Fibroblast of skin of right quadriceps (primary cell): ENCODE results near the gene ANKRD2.
"Not testable (repeated sequence)": the region's sequence is repeated elsewhere in the genome, so short reads cannot be mapped to it uniquely, and the experiment has no call there.

Experiments used
- DNase-seq: peaks from one replicate; pipeline ENCODE4 v3.0.0-alpha.2; 2013

Gene ANKRD2, protein sequence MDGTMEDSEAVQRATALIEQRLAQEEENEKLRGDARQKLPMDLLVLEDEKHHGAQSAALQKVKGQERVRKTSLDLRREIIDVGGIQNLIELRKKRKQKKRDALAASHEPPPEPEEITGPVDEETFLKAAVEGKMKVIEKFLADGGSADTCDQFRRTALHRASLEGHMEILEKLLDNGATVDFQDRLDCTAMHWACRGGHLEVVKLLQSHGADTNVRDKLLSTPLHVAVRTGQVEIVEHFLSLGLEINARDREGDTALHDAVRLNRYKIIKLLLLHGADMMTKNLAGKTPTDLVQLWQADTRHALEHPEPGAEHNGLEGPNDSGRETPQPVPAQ

DNA sequence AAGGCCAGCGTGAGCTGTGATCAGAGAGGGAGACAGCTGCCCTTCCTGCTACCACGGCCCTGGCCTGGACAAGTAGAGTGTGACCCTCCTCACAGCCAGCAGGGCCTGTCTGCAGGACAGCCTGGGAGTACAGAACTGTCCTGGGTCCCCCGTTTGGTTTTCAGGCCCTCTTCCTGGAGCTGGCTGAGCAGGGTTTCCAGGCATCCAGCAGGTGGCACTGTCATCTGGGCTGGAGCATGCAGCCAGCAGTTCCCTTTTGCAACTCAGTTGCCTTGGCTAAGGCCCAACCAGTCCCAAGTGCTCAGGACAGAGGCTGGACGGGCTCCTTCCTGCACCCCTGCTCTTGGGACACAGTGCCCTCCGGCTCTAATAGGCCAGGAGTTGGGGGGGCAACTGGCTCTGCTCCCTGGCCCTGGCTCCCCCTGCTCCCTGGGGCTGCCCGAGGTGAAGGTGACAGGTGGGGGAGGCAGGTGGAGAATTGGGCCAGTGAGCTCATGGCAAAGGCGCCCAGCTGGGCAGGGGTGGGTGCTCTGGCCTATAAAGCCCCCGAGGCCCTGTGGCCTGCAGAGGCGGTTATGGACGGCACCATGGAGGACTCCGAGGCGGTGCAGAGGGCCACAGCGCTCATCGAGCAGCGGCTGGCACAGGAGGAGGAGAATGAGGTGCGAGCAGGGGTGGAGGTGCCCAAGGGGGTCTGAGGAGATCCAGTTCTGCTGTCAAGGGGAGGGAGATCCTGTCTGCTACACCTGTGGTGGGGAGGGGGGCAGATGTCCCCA, at the start of gene ANKRD2:
Gene ANKRD2, plus strand, starts transcription at position 566 of the 776 bp plus-strand sequence. Its CDS starts 10 bp downstream, at position 576.
- DNase-seq, result peak; percentile 63

DNA sequence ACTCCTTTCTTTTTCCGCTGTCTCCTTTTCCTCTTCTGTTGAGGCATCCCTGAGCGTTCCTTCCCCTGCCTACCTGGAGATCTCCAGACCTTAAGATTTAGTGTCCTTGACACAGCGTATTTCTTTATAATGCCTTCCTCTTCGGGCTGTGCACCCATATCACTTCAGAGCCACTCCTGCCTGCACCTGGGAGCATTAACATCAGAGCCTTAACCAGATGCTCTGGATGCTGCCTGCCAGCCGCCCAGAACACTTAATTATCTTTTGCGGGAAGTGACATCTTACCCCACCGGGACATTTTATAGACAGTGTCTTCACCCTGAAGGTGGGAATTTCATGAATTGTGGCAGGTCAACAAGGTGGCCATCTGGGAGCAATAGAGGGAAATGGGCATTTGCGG, 49.6 kb upstream of the ANKRD2 start:
- no peak for DNase-seq

DNA sequence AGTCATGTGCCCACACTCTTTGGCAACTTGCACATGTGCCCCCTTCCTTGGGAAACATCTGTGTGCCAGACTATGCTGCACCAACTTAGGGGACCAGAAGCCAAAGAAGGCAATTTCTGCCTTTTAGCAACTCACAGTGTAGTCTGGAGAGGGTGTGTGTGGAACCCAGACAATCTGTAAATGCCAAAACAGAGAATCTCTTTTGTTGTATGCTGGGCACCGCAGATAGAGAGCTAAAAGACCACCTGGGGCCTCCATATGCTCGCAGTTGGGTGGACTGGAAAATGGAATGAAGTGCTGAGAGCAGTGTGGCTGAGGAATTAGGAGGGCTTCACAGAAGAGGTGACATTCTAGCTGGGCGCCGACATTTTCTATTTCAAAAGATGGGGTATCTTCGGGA, 47.5 kb upstream of the ANKRD2 start:
- DNase-seq, result no peak

DNA sequence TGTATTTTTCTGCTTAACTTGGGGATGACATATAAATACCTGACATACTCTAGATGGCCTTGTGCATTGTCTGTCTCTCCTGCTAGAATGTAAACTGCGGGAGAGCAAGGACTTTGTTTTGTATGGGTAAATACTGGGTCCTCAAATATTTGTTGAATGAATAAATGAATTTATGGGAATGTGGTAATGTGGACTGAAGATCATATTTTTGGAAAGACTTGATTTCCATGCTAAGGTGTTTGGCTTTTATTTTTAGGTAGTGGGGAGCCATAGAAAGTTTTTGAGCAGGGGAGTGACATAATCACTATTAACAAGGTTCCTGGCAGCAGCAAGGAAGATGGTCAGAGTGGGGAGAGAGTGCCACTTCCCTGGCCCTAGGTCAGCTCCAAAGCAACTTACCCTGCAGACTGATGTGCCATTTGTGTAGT, 46.9 kb upstream of the ANKRD2 start:
- DNase-seq, result no peak

DNA sequence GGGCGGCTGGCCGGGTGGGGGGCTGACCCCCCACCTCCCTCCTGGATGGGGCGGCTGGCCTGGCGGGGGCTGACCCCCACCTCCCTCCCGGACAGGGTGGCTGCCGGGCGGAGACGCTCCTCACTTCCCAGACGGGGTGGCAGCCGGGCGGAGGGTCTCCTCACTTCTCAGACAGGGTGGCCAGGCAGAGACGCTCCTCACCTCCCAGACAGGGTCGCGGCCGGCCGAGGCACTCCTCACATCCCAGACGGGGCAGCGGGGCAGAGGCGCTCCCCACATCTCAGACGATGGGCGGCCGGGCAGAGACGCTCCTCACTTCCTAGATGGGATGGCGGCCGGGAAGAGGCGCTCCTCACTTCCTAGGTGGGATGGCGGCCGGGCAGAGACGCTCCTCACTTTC, 43.7 kb upstream of the ANKRD2 start:
- DNase-seq, result not testable (repeated sequence)

DNA sequence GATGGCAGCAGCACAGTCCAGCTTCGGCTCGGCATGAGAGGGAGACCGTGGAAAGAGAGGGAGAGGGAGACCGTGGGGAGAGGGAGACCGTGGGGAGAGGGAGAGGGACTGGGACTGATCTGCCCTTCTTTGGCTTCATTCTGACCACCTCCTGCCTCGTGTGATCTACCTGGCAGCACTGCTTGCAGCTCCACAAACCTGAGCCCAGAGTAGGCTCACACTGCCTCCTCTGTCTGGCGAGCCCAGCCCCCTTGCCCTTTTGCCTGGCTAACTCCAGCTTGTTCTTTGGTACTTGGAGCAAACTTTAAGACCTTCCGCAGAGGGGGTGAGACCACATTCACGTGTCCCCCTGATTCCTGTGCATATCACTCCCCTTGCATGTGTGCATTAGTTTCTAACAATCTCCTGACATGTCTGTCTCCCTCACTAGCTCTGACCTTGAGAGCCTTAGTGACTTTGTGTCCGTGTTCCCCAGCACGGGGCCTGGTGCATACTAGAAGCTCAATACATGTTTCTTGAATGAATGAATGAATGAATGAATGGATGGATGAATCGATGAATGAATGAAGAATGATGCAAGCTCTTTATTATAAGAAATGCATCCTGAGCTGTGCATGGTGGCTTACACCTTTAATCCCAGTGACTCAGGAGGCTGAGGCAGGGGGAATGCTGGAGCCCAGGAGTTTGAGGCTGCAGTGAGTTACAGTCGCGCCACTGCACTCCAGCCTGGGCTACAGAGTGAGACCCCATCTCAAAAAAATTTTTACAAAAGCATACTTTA, 42.7 kb upstream of the ANKRD2 start:
- DNase-seq, result no peak

DNA sequence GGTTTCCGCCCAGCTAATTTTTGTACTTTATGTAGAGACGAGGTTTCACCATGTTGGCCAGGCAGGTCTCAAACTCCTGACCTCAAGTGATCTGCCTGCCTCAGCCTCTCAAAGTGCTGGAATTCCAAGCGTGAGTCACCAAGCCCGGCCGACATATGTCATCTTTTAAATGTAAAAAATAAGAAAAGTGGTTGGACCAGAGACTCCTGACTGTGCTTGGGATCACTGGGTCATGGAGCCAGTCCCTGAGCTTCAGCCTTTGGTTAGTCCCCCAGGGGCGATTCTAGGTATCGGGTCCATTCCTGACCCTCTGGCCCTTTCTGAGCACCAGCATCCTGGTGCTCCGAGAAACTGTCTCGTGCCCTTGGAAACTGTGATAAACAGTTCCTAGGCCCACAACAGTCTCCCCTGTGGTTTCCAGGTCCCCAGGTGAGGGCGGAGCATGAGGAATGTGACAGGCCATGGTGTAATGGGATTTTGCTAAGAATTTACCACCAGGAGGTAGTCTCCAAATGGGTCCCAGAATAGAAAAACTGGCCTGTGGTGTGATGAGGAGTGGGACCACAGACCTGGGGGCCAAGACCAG, 41.1 kb upstream of the ANKRD2 start:
- DNase-seq, result no peak

DNA sequence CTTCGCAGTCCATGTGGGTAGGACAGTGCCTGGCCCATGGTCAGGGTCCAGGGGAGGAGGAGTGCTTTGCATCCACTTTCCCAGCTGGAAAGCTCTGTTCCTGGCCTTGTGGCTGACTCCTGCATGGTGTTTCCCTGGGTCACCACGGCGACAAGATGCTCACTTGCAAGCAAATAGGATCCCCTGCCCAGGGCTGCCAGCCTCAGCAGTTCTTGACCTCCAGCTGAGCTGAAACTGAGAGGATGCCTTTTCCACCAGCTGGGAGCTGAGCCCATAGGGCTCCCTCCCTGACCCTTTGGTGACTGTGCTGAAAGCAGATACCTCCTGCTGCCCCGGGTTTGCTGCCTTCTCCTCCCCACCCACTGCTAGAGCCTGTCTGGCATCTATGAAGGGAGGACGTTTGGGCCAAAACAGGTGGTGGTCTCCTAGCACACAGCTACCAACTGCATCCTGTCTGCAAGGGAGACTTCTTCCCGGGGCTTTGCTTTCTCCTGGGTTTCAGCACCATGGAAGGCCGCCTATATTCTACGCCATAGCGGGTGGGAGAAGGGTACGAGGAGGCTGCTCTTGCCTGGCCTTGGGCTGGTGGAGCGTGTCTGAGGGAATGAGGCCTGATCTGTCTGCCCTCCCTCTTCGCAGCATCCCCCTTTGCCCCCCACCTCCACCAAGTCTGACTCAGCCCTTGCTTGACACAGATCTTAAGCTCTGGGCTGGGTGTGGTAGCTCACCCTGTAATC, 39.5 kb upstream of the ANKRD2 start:
- no peak for DNase-seq

DNA sequence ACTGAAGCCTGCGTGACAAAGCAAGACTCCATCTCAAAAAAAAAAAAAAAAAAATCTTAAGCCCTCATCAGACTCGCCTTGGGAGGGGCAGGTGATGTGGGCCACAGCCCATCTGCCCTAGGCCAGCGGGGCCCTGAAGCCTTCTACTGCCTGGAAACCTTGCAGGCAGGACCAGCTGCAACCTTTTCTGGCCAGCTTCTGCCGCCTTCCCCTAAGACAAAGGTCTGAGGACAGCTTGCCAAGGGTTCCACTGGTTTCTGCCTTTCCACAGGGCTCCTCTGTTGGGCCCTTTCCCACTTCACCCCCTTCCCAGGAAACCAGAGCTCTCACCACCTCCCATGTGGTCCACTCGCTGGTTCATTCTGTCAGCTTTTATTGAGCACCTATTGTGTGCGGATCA, 38.7 kb upstream of the ANKRD2 start:
- DNase-seq, result no peak

DNA sequence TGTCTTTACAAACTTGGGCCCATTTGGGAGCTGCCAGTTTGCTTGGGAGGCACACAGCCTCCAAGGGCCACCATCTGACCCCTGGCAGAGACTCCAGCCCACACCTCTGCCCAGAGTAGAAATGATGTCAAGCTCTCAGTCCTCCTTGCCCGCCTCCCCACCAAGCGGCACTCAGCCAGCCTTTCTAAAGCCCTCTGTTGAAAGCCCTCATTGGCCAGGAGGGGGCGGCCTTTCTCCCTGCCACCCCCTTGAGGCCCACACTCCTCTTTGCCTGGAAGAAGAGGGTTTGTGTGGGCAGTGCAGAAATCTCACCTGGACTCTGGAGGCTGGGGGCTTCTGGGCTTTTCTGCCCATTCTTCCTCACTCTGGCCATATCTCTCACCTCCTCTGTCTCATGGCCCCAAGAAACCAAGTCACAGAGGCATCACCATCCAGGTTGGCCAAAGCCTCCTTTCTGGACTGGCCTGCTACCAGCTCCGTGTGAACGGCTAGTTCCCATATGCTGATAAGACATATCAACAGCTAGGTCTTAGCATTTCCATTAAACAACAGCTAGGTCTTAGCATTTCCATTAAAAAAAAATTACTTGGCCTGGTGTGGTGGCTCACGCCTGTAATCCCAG, 37.7 kb upstream of the ANKRD2 start:
- DNase-seq, result peak; percentile 19

DNA sequence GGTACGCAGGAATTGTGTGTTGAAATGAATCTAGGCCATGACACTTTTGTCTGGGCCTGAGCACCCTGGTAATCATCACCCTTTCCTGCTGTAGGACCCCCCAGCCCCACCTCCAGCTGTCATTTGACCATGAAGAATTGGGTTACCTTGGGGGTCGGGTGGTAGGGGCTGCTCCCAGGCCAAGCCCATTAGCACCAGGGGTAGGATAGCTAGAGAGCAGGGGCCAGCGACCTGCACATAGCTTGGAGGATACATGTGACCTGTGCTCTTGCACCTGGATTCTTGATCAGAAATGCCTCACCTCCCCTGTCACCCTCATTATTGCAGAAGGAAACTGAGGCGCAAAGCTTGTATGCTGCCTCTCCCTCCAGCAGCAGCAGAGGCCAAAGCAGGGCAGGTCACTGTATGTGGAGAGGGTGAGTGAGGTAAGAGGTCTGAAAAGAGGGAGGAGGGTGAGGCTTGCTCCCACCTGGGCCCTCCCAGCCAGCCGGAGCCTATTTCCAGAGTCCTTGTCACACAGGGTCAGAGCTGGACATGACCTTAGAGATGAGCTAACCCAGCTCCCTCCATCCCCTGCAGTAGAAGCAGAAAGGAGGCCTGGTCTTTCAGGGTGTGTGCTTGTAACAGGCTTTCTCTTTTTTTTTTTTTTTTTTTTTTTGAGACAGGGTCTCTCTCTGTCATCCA, 35.3 kb upstream of the ANKRD2 start:
- DNase-seq, result no peak

DNA sequence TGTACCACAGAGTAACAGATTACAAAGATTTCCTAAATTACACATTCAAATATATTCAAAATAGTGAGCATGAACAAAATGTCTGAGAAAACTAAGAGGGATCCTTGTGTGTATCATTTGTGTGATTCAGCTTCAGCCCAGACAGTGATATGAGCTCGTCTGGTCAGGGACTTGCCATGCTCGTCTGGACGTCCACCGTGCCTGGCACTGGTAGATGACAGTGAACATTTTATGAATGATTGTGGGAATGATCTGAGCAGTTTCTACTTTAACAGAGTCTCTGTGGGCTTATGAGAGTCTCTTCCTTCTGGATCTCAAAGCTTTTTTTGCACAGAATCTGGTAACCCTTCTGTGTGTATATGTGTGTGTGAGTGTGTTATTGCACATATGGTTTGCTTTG, 34.2 kb upstream of the ANKRD2 start:
- no peak for DNase-seq

DNA sequence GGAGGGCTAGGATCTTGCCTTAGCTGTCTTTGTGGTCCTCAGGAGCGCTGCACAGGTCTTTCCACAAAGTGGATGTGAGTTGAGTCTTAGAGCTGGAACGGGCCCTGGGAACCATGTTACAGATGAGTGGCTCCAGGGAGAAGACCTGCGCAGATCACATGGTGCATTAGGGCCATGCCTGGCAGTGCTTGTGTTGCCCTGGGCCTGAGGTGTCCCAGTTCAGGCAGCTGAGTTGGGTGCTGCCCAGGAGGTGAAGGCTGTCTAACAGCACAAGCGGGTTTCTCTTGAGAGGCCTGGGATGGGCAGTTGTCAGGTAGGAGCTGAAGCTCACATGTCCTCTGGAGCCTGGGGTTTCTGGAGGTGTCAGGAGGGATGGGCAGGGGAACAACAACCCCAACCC, 33.7 kb upstream of the ANKRD2 start:
- no peak for DNase-seq

DNA sequence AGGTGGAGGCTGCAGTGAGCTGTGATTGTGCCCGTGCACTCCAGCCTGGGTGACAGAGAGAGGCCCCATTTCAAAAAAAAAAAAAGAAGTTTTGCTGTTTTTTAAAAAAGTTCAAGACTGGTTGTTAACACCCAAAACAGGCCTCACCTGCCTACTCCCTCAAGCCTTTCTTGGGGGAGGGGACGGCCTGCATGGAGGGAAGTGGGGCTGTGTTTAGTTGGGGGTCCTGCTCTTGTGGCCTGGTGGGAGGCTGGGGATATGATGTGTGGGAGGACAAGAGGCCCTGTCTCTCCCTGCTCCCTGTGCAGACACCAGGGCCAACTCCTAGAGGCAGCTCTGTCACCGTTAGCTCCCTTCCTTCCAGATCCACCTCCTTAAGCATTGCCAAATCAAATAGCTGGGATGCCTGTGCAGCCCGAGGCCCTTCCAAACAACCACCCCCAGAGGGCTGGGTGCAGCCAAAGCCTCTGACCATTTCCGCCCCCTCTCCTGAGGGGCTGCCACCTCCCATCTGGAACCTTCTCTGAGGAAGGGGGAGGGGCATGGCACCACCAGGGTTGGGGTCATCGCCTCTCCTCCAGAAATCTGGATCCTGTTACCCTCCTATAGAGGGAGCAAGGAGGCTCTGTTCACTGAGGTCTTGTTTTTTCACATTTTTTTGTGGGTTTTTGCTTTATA, 32.9 kb upstream of the ANKRD2 start:
- peak; percentile 81 for DNase-seq

DNA sequence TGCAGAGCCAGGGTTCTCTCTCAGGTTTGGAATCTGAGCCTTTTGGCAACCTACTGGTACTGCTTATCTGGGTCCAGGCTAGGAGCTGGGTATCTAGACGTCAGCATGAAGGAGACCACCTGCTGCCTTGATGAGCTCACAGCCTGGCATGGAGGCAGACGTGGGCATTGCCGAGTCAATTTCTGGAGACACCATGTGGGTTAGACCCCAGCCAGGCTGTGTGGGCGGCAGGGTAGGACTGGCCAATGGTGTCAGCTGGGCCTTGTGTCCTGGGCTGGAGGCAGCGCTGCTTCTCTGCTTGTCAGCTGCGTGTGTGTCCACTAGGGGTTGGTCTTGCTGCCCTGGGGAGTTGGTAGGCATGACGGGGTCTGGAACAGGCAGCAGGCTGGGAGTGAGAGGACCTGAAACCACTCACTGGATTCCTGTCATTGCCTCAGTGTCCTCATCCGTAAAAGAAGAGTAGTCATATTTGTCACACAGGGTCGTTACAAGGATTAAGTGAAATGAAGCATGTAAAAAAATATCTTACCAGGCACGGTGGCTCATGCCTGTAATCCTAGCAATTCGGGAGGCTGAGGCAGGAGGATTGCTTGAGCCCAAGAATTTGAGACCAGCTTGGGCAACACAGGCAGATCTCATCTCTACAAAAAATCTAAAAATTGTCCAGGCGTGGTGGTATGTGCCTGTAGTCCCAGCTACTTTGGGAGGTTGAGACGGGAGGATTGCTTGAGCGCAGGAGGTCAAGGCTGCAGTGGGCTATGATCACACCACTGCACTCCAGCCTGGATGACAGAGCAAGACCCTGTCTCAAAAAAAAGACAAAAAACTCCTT, 31.7 kb upstream of the ANKRD2 start:
- no peak for DNase-seq

DNA sequence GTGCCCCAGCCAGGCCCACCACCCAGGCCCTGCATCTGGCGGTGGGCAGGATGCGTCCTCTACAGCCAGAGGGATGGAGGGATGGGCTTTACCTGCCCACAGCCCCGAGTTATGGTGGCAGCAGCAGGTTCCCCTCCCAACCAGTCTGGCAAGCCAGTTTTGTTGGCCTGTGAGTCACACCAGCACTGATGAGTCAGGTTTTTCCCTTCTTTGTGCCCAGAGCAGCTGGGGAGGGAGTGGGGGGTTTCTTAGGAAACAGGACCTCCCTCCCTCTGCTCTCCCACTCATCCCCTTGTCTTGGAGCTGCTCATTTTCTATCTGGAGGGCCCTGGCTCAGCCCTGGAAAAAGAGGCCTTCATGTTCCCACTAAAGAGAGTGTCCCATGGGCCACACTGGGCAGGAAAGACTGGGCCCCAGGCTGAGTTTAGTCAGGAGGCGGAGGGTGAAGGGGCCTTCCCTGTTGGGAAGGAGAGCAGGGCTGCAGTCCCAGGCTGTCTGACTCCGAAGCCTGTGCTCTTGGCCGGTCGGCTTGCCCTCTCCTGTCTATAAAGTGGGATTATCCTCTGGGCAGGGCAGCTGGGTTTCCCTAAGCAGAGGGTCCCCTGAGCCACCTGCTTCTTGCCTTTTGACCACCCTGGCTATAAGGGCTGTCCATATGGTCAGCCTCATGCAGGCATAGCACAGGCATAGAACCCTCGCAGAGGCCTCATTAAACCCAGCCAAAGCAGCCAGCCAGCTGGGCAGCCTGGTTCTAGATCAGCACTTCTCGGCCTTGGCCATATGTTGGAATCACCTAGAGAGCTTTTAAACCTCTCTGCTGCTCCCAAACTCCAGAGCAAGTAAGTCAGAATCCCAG, 30.2 kb upstream of the ANKRD2 start:
- DNase-seq, result peak; percentile 94

DNA sequence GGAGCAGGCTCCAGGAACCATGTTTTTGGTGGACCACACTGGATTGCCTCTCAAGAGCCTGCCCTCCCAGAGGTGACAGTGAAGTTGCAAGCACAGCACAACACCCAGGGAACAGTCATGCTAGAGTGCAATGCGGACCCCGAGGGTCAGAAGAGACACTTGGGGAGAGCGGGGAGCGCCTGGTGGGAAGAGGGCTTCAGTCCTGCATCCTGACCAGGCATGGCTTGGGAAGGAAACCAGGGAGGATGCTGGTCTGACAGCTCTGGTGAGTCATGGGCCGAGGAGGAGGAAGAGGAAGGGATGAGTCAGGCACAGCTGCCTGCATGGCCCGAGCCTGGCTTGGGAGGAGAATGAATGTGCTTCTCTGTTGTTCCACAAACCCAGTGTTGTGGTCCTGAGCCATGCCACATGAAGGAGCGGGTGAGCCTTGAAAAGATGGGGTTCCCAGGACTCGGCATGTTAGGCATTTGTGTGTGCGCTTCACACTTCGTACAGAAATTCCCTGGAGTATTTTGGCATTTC, 29.5 kb upstream of the ANKRD2 start:
- peak; percentile 95 for DNase-seq

DNA sequence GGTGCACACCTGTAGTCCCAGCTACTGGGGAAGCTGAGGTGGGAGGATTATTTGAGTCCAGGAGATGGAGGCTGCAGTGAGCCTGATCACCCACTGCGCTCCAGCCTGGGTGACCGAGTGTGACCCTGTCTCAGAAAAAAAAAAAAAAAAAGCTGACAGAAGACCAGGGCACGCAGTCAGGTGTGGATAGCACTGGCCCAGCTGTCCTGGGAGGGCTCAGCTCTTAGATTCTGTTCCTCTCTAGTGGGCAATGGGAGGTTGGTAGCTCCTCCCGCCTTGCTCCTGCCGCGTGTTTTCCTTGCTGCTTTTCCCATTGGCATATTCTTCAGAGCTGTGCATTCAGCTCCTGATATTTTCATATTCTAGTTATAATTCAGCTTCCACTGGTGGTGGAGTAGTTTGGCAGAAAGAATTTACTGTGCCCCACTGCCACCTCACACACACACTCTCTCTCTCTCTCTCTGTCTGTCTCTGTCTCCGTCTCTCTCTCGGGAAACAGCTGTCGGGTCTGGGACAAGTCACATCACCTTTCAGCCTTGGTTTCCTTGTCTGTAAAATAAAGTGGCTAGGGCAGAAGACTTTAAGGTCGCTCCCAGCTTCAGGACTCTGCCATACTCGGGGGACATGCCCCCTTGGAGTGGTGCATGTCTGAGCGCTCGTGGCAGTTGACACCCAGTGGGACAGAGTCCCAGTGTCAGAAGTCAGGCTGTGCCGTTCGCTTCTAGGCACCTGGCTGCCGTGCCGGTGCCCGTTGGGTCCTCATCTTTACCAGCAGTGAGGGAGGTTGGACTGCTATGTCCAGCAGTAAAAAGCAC, 25.9 kb upstream of the ANKRD2 start:
- no peak for DNase-seq
